Measurements from ENCODE around the gene ELMO1. TPM values are rescaled to one million over a fixed set of nuclear protein-coding genes. Genes with fewer than 3 reads are reported as not detected.
A peak's percentile ranks its signal among the peaks of the same experiment; 100 is the strongest.

Gene ELMO1
- total RNA-seq, 4 donors from 2014 or later: 11.5 to 19.9 (median 17.4) TPM

DNA sequence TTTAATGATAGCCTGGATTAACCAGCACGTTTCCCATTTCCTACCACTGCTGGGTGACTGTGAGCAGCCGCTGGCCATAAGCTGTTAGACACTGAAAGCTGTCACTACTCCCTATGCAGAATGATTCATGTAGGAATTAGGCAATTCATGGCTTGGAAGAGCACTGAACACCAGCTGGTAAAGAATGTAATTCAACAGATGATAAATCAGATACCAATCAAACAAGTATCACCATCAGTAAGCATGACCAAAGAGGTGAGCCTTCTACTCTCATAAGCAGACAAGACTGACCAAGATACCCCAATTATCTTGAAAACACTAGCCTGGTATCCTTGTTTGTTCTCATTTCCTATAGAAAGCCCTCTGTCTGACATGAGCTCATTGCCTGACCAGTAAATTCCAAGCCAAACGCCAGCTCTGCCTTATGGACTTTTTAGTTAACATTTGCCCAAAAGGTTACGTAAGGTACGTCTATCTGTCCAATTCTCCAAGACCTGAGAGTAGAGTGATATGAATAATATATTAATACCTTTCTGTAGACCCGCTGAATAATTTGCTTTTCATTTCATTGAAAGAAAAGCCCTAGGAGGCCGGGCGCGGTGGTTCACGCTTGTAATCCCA, 127.7 kb downstream of the ELMO1 start:
- intact Hi-C loops (cut with DNase I; ENCODE audit: low total_unique reads): no loop called here
- H3K4me3 ChIP-seq (ENCODE audit: low read depth, poor library complexity, severe bottlenecking): no peak overlapping the region
- no peak for TF ChIP-seq CTCF (IDR thresholded peaks at IDR 0.05)
- TF ChIP-seq POLR2A (IDR thresholded peaks at IDR 0.05): no peak
- 89 to 90% methylated on average over 10 of the region's 10 CpGs for WGBS, 2 donors
- no peak for DNase-seq (ENCODE audit: low spot score in 2 of 2)

- intact Hi-C loops (cut with DNase I; ENCODE audit: low total_unique reads): no loop called here
- 71 to 75% methylated on average over 6 of the region's 6 CpGs for WGBS, 2 donors
- TF ChIP-seq CTCF (IDR thresholded peaks at IDR 0.05): no peak
- TF ChIP-seq POLR2A (IDR thresholded peaks at IDR 0.05): no peak
- no peak overlapping the region for H3K4me3 ChIP-seq (ENCODE audit: low read depth, poor library complexity, severe bottlenecking)
- no peak for DNase-seq (ENCODE audit: low spot score in 2 of 2)
Observed at GRCh38 chr7:37320140-37320847, 128.4 kb downstream of the ELMO1 start.

DNA sequence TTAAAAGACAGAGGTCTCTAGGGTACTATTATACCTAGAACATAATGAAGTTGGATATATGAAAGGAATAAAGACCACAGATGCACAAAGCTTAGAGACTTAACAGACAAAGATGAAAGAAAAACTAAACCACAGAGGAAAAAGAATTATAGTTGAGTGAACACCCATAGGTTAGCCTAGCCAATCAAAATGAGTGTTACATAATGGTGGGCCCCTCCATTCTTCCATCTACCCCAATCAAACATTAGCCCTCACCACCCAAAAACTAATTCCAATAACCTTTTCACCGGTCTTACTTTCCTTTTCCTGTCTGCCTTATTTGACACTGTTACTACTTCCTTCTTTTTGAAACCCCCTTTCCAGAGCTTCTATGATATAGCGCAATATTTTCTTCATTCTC, 130.1 kb downstream of the ELMO1 start:
- no peak for TF ChIP-seq POLR2A (IDR thresholded peaks at IDR 0.05)
- TF ChIP-seq CTCF (IDR thresholded peaks at IDR 0.05): no peak
- no peak for DNase-seq (ENCODE audit: low spot score in 2 of 2)
- WGBS, 2 donors: 83 to 88% methylated on average over 2 of the region's 2 CpGs
- no peak overlapping the region for H3K4me3 ChIP-seq (ENCODE audit: low read depth, poor library complexity, severe bottlenecking)
- intact Hi-C loops (cut with DNase I; ENCODE audit: low total_unique reads): no loop called here

DNA sequence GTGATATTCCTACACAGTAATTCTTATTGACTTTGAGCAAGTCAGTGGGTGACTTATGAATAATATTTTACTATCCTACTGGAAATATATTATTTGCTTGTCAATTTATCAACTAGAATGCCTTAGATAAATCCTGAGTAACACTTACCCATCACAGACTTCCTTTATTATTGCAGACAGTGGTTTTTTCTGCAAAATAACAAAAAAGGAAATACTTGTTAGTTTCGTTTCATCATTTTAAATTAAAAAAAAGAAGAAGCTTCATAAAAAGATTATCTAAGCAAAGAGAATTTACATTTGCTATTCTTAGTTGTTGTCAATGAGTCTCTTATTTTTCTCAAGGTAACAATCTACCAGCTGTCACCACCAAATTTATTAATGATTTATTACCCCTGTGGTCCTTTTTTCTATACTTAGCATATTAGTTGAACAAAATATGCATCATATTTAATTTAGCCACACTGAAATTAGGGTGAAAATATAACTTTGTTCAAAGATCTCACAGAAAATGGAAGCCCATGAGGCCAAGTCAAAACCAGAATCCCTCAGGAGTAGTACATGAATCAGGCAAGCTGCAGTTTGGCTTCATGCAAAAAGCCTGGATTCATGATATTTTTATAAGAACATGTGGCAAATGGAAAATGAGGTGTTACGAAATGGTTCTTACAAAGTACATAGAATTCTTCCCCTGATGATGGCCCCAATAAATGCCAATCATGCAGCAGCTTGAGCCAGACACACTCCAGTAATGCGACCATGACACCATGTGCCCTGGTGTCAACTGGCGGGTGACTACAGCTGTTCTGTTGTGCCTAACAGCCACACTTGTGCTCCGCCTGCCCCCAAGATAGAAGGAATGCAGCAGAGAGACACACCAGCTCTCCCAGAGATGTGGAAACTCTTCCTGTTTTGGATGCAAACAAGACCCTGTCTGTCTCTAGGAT, 132.6 kb downstream of the ELMO1 start:
- WGBS, 2 donors: 77 to 81% methylated on average over 5 of the region's 5 CpGs
- no peak overlapping the region for H3K4me3 ChIP-seq (ENCODE audit: low read depth, poor library complexity, severe bottlenecking)
- DNase-seq (ENCODE audit: low spot score in 2 of 2): peak; percentile 57 to 86
- TF ChIP-seq CTCF (IDR thresholded peaks at IDR 0.05): no peak
- TF ChIP-seq POLR2A (IDR thresholded peaks at IDR 0.05): no peak
- intact Hi-C loops (cut with DNase I; ENCODE audit: low total_unique reads): no loop called here

DNA sequence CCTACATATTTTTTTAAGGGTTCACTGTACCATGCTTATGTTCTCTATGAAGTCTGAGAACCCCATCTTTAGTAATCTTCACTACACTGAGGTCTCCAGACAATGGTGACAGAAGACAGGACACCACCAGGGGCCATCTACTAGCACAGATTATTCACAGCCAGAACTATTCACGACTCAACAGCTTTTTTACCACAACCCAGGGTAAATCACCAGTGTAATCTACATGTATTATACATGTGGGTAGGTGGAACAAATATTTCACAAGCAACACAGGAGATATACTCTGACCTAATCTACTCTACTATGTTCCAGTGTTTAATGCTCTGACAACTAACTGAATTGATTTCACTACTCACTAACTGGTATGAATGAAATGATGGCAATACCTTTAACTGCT, 136.1 kb downstream of the ELMO1 start:
- intact Hi-C loops (cut with DNase I; ENCODE audit: low total_unique reads): no loop called here
- no peak for DNase-seq (ENCODE audit: low spot score in 2 of 2)
- no peak for TF ChIP-seq CTCF (IDR thresholded peaks at IDR 0.05)
- no peak for TF ChIP-seq POLR2A (IDR thresholded peaks at IDR 0.05)
- WGBS, 2 donors: 81 to 83% methylated on average over 1 of the region's 1 CpG
- H3K4me3 ChIP-seq (ENCODE audit: low read depth, poor library complexity, severe bottlenecking): no peak overlapping the region

All from lower leg skin (tissue), 4 donors.